Astrocyte of the hippocampus (primary cell): ENCODE data around the gene FAP.

Source experiments
- DNase-seq: peaks from one replicate; pipeline ENCODE4 v3.0.0; 2011; ENCODE audit warnings: low read depth, low spot score

Gene FAP

GRCh38 chr2:162126527-162126926 lies 116.7 kb downstream of the FAP start:
- no peak for DNase-seq

DNA sequence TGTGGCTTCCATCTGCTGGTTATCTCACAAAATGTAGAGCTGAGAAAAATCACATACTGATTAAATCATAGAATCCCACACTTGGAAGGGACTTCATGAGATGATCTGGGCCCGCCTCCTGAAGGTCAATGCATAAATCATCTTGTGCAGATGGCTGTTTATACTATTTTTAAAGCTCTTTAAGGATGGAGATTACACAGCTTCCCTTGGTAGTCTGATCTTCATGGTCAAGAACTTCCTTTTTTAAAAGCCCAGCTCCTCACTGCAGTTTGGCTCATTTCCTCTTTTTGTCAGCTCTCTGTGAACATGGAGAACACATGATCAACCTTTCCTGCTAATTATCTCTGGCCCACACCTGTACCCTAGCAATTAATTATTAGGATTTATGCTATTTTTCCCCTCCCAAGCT lies 117.1 kb downstream of the FAP start:
- no peak for DNase-seq

- peak; percentile 66 for DNase-seq
Observed at GRCh38 chr2:162125138-162125537, 118.1 kb downstream of the FAP start.

DNA sequence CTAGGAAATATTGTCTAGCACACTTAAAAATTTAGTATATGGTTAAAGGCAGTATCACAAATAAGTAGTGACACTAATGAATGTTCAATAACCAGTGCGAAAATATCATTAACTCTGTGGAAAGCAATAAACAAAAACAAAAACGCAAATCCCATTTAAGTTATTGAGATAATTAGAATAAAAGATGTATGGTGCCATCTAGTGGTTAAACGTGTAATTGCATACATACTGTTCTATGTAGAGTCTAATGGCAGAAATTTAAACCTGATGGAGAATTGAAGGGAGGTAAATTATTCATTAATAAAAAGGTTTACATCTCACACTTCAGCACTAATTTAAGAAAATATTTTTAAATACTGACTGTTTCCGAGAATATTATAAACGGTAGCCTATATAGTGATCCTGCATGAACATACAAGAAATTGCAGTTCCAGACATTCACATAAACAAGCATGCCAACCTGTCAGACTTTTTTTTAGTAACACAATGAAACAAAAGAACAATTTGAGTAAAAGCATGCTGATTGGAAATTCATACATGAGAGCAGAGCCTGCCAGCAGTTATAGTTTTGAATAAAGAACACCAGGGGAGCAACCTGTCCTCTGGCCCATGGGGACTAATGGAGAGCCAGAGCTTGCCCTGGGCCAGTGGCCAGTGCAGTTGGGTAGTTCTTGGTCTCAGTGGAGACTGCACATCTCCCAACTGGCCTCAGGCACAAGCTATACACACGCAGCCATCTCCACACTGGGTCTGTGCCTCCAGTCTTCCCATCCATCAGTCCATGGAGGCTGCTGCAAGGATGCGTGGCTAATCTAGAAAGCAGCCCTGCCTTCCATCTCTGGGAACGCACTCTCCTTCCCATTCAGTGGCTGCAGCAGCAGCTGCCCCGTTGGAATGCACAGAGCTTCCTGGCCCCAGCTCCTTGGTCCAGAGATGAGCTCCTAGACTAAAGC lies 119.2 kb downstream of the FAP start:
- DNase-seq = peak; percentile 73
